A549 treated with Mapracorat at 1 μM for 4 hours (cell line): ENCODE measurements around the gene SLC35E3. TPM values are rescaled to one million over a fixed set of nuclear protein-coding genes. Genes with fewer than 3 reads are reported as not detected.

ENCODE experiments used
- total RNA-seq: library from RNA; stranded (reverse); fragments of 200-300 nt; extraction: Qiagen RNA extraction; gene quantifications from 5 replicates; pipeline ENCODE4 v1.2.3, GENCODE V29; 2022

SLC35E3 gene
- 12.4 to 18.9 TPM (median 16.2 TPM) in 5 replicates for total RNA-seq

GRCh38 chr12:68745904-68746571, at the start of gene SLC35E3:
SLC35E3 (plus strand) TSS chr12:68746176; CDS start chr12:68746378, 202 bp downstream.

GRCh38 chr12:68807576-68808387, 61.8 kb downstream of the SLC35E3 start, which contains the start of gene MDM2:
MDM2 (plus strand) TSS chr12:68808177; CDS start chr12:68808478, 301 bp downstream.

Other genes starting within 250 kb of the SLC35E3 start
- 166 to 230 TPM (median 184 TPM) in 5 replicates for gene RAP1B, start 135.3 kb upstream of the SLC35E3 start, total RNA-seq
- 55.4 to 70.1 TPM (median 65.9 TPM) in 5 replicates for gene NUP107, start 59.2 kb upstream of the SLC35E3 start, total RNA-seq
- 42.8 to 69.6 TPM (median 57.3 TPM) in 5 replicates for gene MDM2, start 62.0 kb downstream of the SLC35E3 start, total RNA-seq
- 4.5 to 6.1 TPM (median 5.2 TPM) in 5 replicates for gene CPM, start 187.0 kb downstream of the SLC35E3 start, total RNA-seq